ENCODE data around the gene LTB4R2.

GRCh38 chr14:24283796-24284460 is 26.0 kb upstream of the LTB4R2 start:
- TF ChIP-seq CTCF (IDR thresholded peaks at IDR 0.05) (no peak), POLR2A (IDR thresholded peaks at IDR 0.05) (no peak)

Measured in lower leg skin (tissue), 3 donors.